D721Med (cell line): ENCODE data around the gene HGF.

Experiments used
- DNase-seq: peaks from one replicate; pipeline ENCODE4 v3.0.0; 2011; ENCODE audit warnings: low spot score; ENCODE audit not compliant: insufficient read length
- FAIRE-seq: peaks from 2 replicates; lab custom pipeline; 2011; peaks lifted over from hg19 to GRCh38; lab: Jason Lieb, UNC
- CTCF ChIP-seq: IDR thresholded peaks from 2 replicates; pipeline ENCODE4 v1.5.1; 2012; ENCODE audit warnings: mild to moderate bottlenecking, control low read depth; ENCODE audit not compliant: insufficient read depth; ENCODE audit errors: missing control alignments

Gene HGF

GRCh38 chr7:81684514-81685269 is 85.2 kb downstream of the HGF start:
- FAIRE-seq (no peak), DNase-seq (no peak)
- no peak for TF ChIP-seq CTCF

- no peak for TF ChIP-seq CTCF
- FAIRE-seq (no peak), DNase-seq (no peak)
Measured at GRCh38 chr7:81684033-81684432, 85.8 kb downstream of the HGF start.

GRCh38 chr7:81682873-81683272 is 87.0 kb downstream of the HGF start:
- TF ChIP-seq CTCF: no peak
- DNase-seq (no peak), FAIRE-seq (no peak)

- TF ChIP-seq CTCF: no peak
- FAIRE-seq: no peak
- no peak for DNase-seq
Measured at GRCh38 chr7:81680120-81680519, 89.7 kb downstream of the HGF start.

- no peak for DNase-seq
- FAIRE-seq: no peak
- no peak for TF ChIP-seq CTCF
Measured at GRCh38 chr7:81676813-81677212, 93.0 kb downstream of the HGF start.

DNA sequence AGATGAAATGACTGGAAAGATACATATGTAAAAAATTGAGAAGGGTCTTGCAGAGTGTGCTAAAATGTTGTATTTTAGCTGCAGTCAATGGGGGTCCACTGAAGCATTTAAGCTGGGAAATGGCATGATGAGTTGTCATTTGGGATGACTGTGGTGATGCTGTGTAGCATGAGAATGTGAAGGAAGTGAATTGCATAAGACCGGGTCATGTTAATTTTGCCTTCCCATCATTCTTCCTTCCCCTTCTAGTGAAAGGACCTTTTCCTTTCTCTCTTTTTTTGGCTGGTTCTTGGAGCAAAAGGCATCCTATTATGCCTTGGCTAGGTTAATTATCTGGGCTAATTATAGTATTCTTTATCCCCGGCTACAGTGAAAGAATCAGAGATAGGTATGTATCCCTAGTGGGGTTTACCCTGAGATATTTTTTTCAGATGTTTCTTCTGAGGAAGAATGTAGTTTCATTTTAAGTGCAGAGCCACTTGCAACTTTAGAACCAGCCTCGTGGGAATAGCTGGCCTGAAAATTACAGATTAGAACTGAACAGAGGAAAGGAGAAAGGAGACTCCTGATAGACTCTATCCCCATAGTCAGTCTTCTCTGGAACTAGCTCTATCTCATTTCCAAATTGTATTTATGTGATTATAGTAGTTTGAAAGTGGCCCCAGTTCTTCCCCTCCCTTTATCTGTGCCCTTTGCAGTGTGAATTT is 93.6 kb downstream of the HGF start:
- FAIRE-seq (no peak), DNase-seq (no peak)
- TF ChIP-seq CTCF: no peak

- no peak for FAIRE-seq
- DNase-seq: no peak
- TF ChIP-seq CTCF: no peak
Measured at GRCh38 chr7:81674431-81674830, 95.4 kb downstream of the HGF start.
